Hepatocyte (in vitro differentiated cells): ENCODE measurements around the gene DSN1. TPM values are rescaled to one million over a fixed set of nuclear protein-coding genes. Genes with fewer than 3 reads are reported as not detected.

Experiments used
- DNase-seq: peaks from one replicate; pipeline ENCODE4 v3.0.0-alpha.2; 2016; ENCODE audit warnings: low spot score
- H2AFZ ChIP-seq: fragments of 200-600 bp; sonication (generic); 2 replicates; pipeline ENCODE4 v1.6.0; 2016; ENCODE audit warnings: antibody characterized with exemption, mild to moderate bottlenecking
- H3K27ac ChIP-seq: fragments of 200-600 bp; sonication (generic); 2 replicates; pipeline ENCODE4 v1.5.1; 2016; ENCODE audit warnings: mild to moderate bottlenecking
- H3K27me3 ChIP-seq: fragments of 200-600 bp; sonication (generic); 2 replicates; pipeline ENCODE4 v1.6.1; 2016
- H3K36me3 ChIP-seq: fragments of 200-600 bp; sonication (generic); replicated peaks from 2 replicates; pipeline ENCODE4 v1.5.1; 2016; ENCODE audit warnings: low read depth; ENCODE audit not compliant: insufficient read depth
- H3K4me1 ChIP-seq: fragments of 200-600 bp; sonication (generic); 2 replicates; pipeline ENCODE4 v1.5.1; 2016; ENCODE audit warnings: mild to moderate bottlenecking, moderate library complexity; ENCODE audit not compliant: insufficient read depth
- H3K4me2 ChIP-seq: fragments of 200-600 bp; sonication (generic); 2 replicates; pipeline ENCODE4 v1.6.0; 2016
- H3K4me3 ChIP-seq: fragments of 200-600 bp; sonication (generic); 2 replicates; pipeline ENCODE4 v1.5.1; 2016; ENCODE audit warnings: mild to moderate bottlenecking
- H3K79me2 ChIP-seq: fragments of 200-600 bp; sonication (generic); 2 replicates; pipeline ENCODE4 v1.6.0; 2017; ENCODE audit warnings: mild to moderate bottlenecking
- H3K9me2 ChIP-seq: fragments of 200-600 bp; sonication (generic); replicated peaks from 2 replicates; pipeline ENCODE4 v1.6.0; 2017; ENCODE audit warnings: mild to moderate bottlenecking; ENCODE audit not compliant: insufficient read depth
- H3K9me3 ChIP-seq: fragments of 200-600 bp; sonication (generic); 2 replicates; pipeline ENCODE4 v1.5.1; 2016; ENCODE audit warnings: low read depth, mild to moderate bottlenecking
- H4K20me1 ChIP-seq: fragments of 200-600 bp; sonication (generic); 2 replicates; pipeline ENCODE4 v1.6.0; 2016; ENCODE audit warnings: mild to moderate bottlenecking; ENCODE audit not compliant: insufficient read depth, poor library complexity, severe bottlenecking
- EZH2 ChIP-seq: fragments of 200-600 bp; sonication (generic); IDR thresholded peaks from 2 replicates; pipeline ENCODE4 v1.6.1; 2016; ENCODE audit warnings: antibody characterized with exemption, mild to moderate bottlenecking, borderline replicate concordance
- EZH2phosphoT487 ChIP-seq: fragments of 200-600 bp; sonication (generic); IDR thresholded peaks from one replicate; pipeline ENCODE4 v1.6.1; 2018; ENCODE audit warnings: antibody characterized with exemption, mild to moderate bottlenecking, low read depth, moderate library complexity; ENCODE audit not compliant: unreplicated experiment, severe bottlenecking
- WGBS: methylation state at CpG from one replicate; pipeline ENCODE4 v1.1.6; 2016; ENCODE audit warnings: low lambda C conversion rate; ENCODE audit errors: missing lambda C conversion rate; 5-methylcytosine and 5-hydroxymethylcytosine counted together
- polyA plus RNA-seq: library from polyadenylated mRNA; unstranded; fragments of >200 nt; fragmentation: Nextera tagmentation; extraction: Ambion mirVana; gene quantifications from 2 replicates; pipeline ENCODE4 v1.2.1, GENCODE V29; 2016
- total RNA-seq: library from RNA; depleted of rRNA; stranded (reverse); fragments of >200 nt; gene quantifications from 2 replicates; pipeline ENCODE4 v1.2.3, GENCODE V29; 2014
- TF ChIP-seq, protein P1 (sequence below): fragments of 200-600 bp; sonication (generic); IDR thresholded peaks from 2 replicates; pipeline ENCODE4 v1.5.1; 2016; ENCODE audit warnings: antibody characterized with exemption, mild to moderate bottlenecking; ENCODE audit not compliant: poor library complexity

The DSN1 gene
- total and polyA plus RNA-seq, 2 experiments from 2014 or later, result 9.5 to 12.7 TPM

DNA sequence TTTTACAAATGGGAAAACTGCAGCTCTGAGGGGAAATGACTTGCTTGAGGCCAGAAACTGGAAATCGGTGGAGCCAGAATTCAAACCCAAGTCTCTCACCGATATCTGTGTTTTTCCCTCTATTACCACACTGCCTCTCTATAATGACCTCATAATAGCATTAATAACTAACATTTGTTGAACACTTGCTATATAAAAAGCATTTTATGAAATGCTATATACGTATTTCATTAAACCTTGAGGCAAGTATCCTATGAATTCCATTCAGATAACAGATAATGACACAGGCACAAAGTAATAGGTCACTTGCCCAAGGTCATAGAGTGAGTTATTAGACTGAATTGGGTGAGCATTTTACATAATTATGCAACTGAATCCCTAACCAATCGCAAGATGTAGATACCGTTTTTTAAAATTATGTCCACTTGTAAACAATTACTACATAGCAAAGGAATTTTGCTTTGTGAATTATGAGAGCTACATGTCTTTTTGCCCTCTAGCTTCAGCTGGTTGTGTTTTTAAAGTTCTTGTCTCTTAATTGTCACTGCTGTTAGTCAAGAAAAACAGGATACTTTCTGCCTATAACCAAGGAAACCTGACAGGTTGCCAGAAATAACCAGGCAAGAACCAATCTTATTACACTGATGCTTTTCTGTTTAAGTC, 4.7 kb downstream of the DSN1 start:
- H4K20me1 ChIP-seq, result no peaks in the 10 kb centered on the region
- H2AFZ ChIP-seq, result no peak overlapping the region
- no peaks in the 10 kb centered on the region for H3K4me1 ChIP-seq
- H3K27me3 ChIP-seq, result no peaks in the 10 kb centered on the region
- TF ChIP-seq EZH2phosphoT487 (no peak), EZH2 (no peak)
- TF ChIP-seq, protein P1, sequence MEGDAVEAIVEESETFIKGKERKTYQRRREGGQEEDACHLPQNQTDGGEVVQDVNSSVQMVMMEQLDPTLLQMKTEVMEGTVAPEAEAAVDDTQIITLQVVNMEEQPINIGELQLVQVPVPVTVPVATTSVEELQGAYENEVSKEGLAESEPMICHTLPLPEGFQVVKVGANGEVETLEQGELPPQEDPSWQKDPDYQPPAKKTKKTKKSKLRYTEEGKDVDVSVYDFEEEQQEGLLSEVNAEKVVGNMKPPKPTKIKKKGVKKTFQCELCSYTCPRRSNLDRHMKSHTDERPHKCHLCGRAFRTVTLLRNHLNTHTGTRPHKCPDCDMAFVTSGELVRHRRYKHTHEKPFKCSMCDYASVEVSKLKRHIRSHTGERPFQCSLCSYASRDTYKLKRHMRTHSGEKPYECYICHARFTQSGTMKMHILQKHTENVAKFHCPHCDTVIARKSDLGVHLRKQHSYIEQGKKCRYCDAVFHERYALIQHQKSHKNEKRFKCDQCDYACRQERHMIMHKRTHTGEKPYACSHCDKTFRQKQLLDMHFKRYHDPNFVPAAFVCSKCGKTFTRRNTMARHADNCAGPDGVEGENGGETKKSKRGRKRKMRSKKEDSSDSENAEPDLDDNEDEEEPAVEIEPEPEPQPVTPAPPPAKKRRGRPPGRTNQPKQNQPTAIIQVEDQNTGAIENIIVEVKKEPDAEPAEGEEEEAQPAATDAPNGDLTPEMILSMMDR, result no peak
- no peak for DNase-seq
- no peaks in the 10 kb centered on the region for H3K36me3 ChIP-seq
- peaks cover 6% of the 10 kb centered on the region for H3K79me2 ChIP-seq
- H3K4me3 ChIP-seq, result no peak overlapping the region
- H3K27ac ChIP-seq, result no peak overlapping the region
- H3K9me3 ChIP-seq, result no peaks in the 10 kb centered on the region
- H3K9me2 ChIP-seq, result no peaks in the 10 kb centered on the region
- WGBS, result 83% methylated on average over 5 of the region's 5 CpGs
- H3K4me2 ChIP-seq, result no peak overlapping the region

DNA sequence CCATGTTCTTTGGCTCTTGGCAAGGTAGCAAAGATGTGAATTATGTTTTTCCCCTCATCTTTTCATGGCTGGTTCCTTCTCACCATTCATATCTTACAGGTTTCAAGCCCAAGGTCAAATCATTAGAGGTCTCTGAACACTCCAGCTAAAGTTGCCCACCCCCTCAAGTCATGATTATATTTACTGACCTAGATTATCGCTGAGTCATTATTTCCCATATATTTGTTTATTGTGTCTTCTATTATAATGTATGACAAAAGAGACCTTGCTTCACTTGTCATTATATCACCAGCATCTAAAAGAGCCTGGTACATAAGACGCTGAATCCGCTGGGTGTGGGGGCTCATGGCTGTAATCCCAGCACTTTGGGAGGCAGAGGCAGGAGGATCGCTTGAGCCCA, 12.4 kb downstream of the DSN1 start:
- no peak overlapping the region for H3K4me2 ChIP-seq
- WGBS, result 97% methylated on average over 4 of the region's 4 CpGs
- H3K36me3 ChIP-seq, result no peaks in the 10 kb centered on the region
- DNase-seq, result no peak
- no peaks in the 10 kb centered on the region for H3K79me2 ChIP-seq
- no peaks in the 10 kb centered on the region for H3K4me1 ChIP-seq
- no peak overlapping the region for H3K27ac ChIP-seq
- TF ChIP-seq EZH2phosphoT487 (no peak), EZH2 (no peak)
- TF ChIP-seq, protein P1, result no peak
- H3K4me3 ChIP-seq, result no peak overlapping the region
- no peaks in the 10 kb centered on the region for H3K9me3 ChIP-seq
- no peaks in the 10 kb centered on the region for H4K20me1 ChIP-seq
- H2AFZ ChIP-seq, result no peak overlapping the region
- no peaks in the 10 kb centered on the region for H3K9me2 ChIP-seq
- no peaks in the 10 kb centered on the region for H3K27me3 ChIP-seq

DNA sequence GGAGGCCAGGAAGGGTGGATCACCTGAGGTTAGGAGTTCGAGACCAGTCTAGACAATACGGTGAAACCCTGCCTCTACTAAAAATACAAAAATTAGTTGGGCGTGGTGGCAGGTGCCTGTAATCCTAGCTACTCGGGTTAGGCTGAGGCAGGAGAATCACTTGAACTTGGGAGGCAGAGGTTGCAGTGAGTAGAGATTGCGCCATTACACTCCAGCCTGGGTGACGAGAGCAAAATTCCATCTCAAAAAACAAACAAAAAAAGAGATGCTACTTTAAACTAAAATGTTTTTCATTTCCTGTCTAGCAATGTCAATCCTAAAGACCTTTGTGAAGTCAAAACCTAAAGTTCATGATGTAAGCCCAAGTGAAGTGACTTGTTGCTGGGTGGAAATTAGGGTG, 12.9 kb downstream of the DSN1 start:
- WGBS, result 94% methylated on average over 6 of the region's 6 CpGs
- Histone ChIP-seq H3K27me3 (no peaks in the 10 kb centered on the region), H3K9me3 (no peaks in the 10 kb centered on the region), H3K79me2 (no peaks in the 10 kb centered on the region), H3K36me3 (no peaks in the 10 kb centered on the region), H3K27ac (no peak overlapping the region), H3K9me2 (no peaks in the 10 kb centered on the region), H3K4me2 (no peak overlapping the region), H3K4me3 (no peak overlapping the region), H4K20me1 (no peaks in the 10 kb centered on the region), H3K4me1 (no peaks in the 10 kb centered on the region), H2AFZ (no peak overlapping the region)
- no peak for DNase-seq
- TF ChIP-seq EZH2phosphoT487, result no peak
- TF ChIP-seq, protein P1, result no peak
- TF ChIP-seq EZH2, result no peak

DNA sequence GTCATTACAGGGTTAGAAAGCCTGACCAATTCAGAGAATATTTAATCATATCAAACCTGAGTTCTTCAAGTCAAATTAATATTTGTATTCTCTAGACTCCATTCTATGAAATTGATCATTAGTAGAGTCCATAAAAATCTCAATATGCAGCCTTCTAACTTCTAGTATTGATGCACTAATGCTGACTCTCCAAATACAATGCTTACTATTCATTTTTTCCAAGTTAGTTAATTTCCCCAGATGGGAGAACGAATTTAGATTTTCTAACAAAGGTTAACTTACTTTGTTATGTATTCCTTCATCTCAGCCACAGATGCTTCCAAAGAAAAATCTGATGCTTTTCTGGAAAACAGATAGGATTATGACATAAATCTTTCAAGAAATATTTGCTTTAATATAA, 15.3 kb downstream of the DSN1 start:
- TF ChIP-seq EZH2 (no peak), EZH2phosphoT487 (no peak)
- TF ChIP-seq, protein P1, result no peak
- H3K4me3 ChIP-seq, result no peak overlapping the region
- H3K9me2 ChIP-seq, result no peaks in the 10 kb centered on the region
- H3K79me2 ChIP-seq, result no peaks in the 10 kb centered on the region
- no peak overlapping the region for H3K27ac ChIP-seq
- no peaks in the 10 kb centered on the region for H3K4me1 ChIP-seq
- no peaks in the 10 kb centered on the region for H3K27me3 ChIP-seq
- H4K20me1 ChIP-seq, result no peaks in the 10 kb centered on the region
- H3K4me2 ChIP-seq, result no peak overlapping the region
- no peaks in the 10 kb centered on the region for H3K36me3 ChIP-seq
- DNase-seq, result no peak
- H3K9me3 ChIP-seq, result no peaks in the 10 kb centered on the region
- no peak overlapping the region for H2AFZ ChIP-seq
- 97% methylated on average over 1 of the region's 1 CpG for WGBS
